CD4-positive, alpha-beta T cell treated with Interleukin-4 for 1 hour (primary cell): Measurements from ENCODE around the gene SNCB.
A peak's percentile ranks its signal among the peaks of the same experiment; 100 is the strongest.
"Not testable (repeated sequence)": the region's sequence is repeated elsewhere in the genome, so short reads cannot be mapped to it uniquely, and the experiment has no call there.

Experiments used
- DNase-seq, 2 donors: peaks; one replicate each; pipeline ENCODE4 v3.0.0-alpha.2; 2020 to 2022

The SNCB gene

GRCh38 chr5:176596689-176597416 lies 33.5 kb downstream of the SNCB start:
- peak; percentile 74 to 78 for DNase-seq

GRCh38 chr5:176596069-176596644 lies 34.2 kb downstream of the SNCB start:
- DNase-seq = no peak

GRCh38 chr5:176595386-176595943 lies 34.9 kb downstream of the SNCB start:
- DNase-seq = no peak

- DNase-seq = no peak
These were observed 35.8 kb downstream of the SNCB start for GRCh38 chr5:176594554-176594953.

- DNase-seq = no peak
These were observed 37.0 kb downstream of the SNCB start for GRCh38 chr5:176593273-176593869.

GRCh38 chr5:176592573-176592972 lies 37.8 kb downstream of the SNCB start:
- DNase-seq = no peak

- DNase-seq = not testable (repeated sequence)
These were observed 38.7 kb downstream of the SNCB start for GRCh38 chr5:176591667-176592066.

GRCh38 chr5:176590035-176590717 lies 40.2 kb downstream of the SNCB start:
- DNase-seq = no peak

GRCh38 chr5:176589039-176589769 lies 41.1 kb downstream of the SNCB start:
- no peak for DNase-seq

GRCh38 chr5:176588297-176588696 lies 42.0 kb downstream of the SNCB start:
- DNase-seq = no peak

- no peak for DNase-seq
These were observed 42.9 kb downstream of the SNCB start for GRCh38 chr5:176587398-176587797.

GRCh38 chr5:176583076-176583475 lies 47.3 kb downstream of the SNCB start:
- no peak for DNase-seq

- no peak for DNase-seq
These were observed 49.0 kb downstream of the SNCB start for GRCh38 chr5:176581361-176581760.

GRCh38 chr5:176579323-176579722 lies 51.0 kb downstream of the SNCB start:
- DNase-seq = no peak

- peak; percentile 52 for DNase-seq
These were observed 51.9 kb downstream of the SNCB start for GRCh38 chr5:176578391-176578808.

- no peak for DNase-seq
These were observed 52.8 kb downstream of the SNCB start for GRCh38 chr5:176577312-176578176.

GRCh38 chr5:176575488-176576422 lies 54.6 kb downstream of the SNCB start:
- DNase-seq = no peak

GRCh38 chr5:176575066-176575465 lies 55.3 kb downstream of the SNCB start:
- DNase-seq = no peak

- no peak for DNase-seq
These were observed 56.1 kb downstream of the SNCB start for GRCh38 chr5:176574297-176574591.

GRCh38 chr5:176573564-176574296 lies 56.6 kb downstream of the SNCB start:
- DNase-seq = peak; percentile 70 to 75
